Measurements from ENCODE around the gene LIPK. TPM values are rescaled to one million over a fixed set of nuclear protein-coding genes. Genes with fewer than 3 reads are reported as not detected.

Gene LIPK
- total RNA-seq, 1 donor, result not detected

DNA sequence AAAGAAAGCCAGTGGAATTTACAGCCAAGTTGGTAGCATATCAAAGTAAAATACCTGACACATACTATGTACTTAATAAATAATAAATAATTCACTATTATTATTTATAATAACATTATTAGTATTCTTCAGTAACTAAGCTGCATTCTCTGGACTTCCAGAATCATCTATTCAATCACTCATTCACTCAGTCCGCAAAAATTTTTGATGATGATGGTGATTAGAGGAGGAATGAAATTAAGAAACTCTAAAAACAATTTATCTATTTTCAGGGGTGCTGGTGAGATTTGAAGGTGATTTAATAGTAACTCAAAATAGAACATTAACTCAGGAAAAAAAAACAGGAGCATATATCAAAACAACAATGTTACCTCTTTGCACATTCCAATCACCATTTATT is 50.6 kb downstream of the LIPK start:
- no peak overlapping the region for H3K4me3 ChIP-seq (ENCODE audit: low read depth, low read length)
- TF ChIP-seq, protein P1, sequence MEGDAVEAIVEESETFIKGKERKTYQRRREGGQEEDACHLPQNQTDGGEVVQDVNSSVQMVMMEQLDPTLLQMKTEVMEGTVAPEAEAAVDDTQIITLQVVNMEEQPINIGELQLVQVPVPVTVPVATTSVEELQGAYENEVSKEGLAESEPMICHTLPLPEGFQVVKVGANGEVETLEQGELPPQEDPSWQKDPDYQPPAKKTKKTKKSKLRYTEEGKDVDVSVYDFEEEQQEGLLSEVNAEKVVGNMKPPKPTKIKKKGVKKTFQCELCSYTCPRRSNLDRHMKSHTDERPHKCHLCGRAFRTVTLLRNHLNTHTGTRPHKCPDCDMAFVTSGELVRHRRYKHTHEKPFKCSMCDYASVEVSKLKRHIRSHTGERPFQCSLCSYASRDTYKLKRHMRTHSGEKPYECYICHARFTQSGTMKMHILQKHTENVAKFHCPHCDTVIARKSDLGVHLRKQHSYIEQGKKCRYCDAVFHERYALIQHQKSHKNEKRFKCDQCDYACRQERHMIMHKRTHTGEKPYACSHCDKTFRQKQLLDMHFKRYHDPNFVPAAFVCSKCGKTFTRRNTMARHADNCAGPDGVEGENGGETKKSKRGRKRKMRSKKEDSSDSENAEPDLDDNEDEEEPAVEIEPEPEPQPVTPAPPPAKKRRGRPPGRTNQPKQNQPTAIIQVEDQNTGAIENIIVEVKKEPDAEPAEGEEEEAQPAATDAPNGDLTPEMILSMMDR (IDR thresholded peaks at IDR 0.05; ENCODE audit: insufficient read depth, low read depth, low read length), result no peak
- no peak for DNase-seq (ENCODE audit: low read depth)

DNA sequence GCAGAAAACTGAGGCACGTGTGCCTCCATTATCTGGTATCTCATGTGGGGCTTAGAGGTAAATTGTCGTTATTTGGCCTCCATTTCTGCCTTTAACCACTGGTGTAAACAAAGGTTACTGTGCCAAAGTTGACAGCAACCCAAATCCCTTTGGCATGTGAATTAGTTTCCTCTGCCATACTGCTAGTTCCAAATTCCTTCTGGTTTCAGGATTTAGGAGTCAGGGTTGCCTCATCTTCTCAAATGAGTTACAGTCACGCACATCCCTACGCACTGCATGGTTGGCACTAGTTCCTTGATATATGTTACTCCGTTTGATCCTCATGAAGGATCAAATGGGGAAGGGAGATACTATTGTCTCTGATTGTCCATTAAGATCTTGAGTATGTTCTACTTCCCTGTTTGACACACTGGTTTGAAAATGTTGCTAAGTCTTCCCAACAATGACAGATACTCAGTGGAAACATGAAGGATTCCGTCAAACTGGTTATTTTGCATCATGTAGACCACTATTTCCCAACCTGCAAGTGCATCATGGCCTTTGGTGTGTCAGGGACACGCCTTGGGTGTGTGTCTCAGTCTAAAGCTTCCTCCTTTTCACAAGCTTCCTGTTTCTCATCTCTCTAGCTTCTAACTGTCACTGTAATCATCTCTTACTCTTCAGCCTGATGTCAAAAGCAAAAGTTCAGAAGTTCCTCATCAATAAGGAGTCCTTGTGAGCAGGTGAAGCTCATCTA is 53.5 kb downstream of the LIPK start, which contains the start of gene LIPN:
LIPN (plus strand) TSS at position 655 of the 736 bp plus-strand sequence. CDS start 1,386 bp downstream, outside the sequence.
- TF ChIP-seq, protein P1 (IDR thresholded peaks at IDR 0.05; ENCODE audit: insufficient read depth, low read depth, low read length), result no peak
- no peak within 1 kb of the TSS for H3K4me3 ChIP-seq (ENCODE audit: low read depth, low read length)
- DNase-seq (ENCODE audit: low read depth), result no peak

DNA sequence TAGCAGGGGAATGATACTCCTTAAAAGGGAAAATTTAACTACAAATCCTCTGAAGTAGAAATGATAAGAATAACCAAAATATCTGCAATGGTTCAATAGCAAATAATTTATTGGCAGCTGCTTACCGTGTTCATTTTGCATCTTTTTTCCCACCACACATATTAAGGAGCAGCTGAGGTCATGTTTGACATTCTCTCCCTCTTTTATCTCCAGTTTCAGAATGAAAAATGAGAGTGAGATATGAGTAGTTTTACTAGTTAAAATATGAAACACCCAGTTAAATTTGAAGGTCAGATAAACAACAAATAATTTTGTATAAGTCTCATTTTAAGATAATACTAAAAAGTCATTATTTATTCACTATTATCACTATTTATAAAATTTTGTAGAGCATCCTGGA is 56.9 kb downstream of the LIPK start:
- no peak for DNase-seq (ENCODE audit: low read depth)
- H3K4me3 ChIP-seq (ENCODE audit: low read depth, low read length), result no peak overlapping the region
- TF ChIP-seq, protein P1 (IDR thresholded peaks at IDR 0.05; ENCODE audit: insufficient read depth, low read depth, low read length), result no peak

DNA sequence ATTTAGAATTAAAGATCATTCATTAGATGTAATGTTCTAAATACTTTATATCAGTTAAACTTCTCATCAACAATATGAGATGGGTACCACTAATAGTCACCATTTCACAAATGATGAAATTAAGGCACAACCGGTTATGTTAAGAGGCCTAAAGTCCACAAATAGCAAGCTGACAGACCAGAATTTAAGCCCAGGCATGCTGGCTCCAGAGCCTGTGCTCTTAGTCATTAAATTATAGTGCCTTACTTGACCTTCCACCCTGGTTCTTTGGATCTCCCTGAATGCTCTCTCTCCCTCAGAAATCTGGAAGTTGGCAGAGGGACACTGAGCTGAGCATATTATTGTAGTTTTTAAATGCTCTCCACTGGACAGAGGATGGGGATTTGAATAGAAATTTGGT is 57.4 kb downstream of the LIPK start:
- H3K4me3 ChIP-seq (ENCODE audit: low read depth, low read length), result no peak overlapping the region
- TF ChIP-seq, protein P1 (IDR thresholded peaks at IDR 0.05; ENCODE audit: insufficient read depth, low read depth, low read length), result no peak
- DNase-seq (ENCODE audit: low read depth), result peak; percentile 5

DNA sequence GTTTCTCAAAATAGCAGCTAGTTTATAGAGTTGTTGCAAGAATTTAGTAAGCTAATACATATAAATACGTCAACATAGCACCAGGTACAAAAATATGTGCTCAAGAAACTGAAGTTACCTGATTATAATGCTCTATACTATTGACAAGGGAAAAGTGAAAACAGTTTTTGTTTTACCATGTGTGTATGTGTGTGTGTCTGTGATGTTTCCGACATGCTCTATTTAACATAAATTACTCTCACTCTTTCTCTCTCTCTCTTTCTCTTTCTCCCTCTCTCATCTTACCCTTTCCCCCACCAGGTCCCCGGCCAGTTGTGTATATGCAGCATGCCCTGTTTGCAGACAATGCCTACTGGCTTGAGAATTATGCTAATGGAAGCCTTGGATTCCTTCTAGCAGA is 58.1 kb downstream of the LIPK start:
- TF ChIP-seq, protein P1 (IDR thresholded peaks at IDR 0.05; ENCODE audit: insufficient read depth, low read depth, low read length), result no peak
- H3K4me3 ChIP-seq (ENCODE audit: low read depth, low read length), result no peak overlapping the region
- DNase-seq (ENCODE audit: low read depth), result no peak

DNA sequence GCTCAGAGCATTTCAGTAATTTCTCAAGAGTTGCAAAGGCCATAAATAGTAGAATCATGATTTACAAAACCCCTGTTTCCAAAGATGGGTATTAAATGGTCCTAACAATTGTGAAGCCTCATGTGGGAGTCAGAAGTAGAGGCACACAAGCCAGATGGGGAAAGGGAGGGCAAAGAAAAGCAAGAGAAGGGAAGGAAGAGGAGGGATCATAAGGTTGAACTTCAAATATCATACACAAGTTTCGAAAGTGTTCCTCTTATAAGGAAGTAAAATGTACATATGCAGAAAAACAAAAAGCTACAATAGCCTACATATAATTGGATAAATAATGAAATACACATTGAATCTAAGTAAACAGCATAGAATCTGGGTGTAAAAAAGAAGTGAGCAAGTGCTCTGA is 59.8 kb downstream of the LIPK start:
- DNase-seq (ENCODE audit: low read depth), result no peak
- no peak overlapping the region for H3K4me3 ChIP-seq (ENCODE audit: low read depth, low read length)
- TF ChIP-seq, protein P1 (IDR thresholded peaks at IDR 0.05; ENCODE audit: insufficient read depth, low read depth, low read length), result no peak

DNA sequence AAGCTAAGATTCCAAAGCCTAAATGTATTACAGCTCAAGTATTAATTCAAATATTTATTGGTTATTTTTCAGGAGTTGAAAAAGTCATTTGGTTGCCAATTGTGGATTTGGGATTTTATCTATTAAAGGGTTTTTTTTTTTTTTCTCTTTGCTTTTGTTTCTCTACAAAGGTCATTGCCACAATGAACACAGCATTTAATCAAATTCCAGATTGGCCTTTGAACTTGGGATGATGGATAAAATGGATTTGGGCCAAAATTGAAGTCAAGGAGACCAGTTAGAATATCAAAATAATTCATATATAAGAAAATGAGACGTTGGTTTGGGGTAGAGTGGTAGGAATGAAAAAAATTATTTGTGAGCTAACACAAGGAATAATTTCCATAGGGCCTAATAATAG is 63.3 kb downstream of the LIPK start:
- TF ChIP-seq, protein P1 (IDR thresholded peaks at IDR 0.05; ENCODE audit: insufficient read depth, low read depth, low read length), result no peak
- no peak overlapping the region for H3K4me3 ChIP-seq (ENCODE audit: low read depth, low read length)
- DNase-seq (ENCODE audit: low read depth), result no peak

All from fibroblast of villous mesenchyme (primary cell).